GM10266 (cell line): ENCODE data around the gene FADS1.

Source experiments
- DNase-seq: peaks from one replicate; pipeline ENCODE4 v3.0.0; 2012; ENCODE audit errors: extremely low spot score
- TF ChIP-seq, protein P1 (sequence below): IDR thresholded peaks from 2 replicates; pipeline ENCODE4 v1.5.1; 2012; ENCODE audit warnings: mild to moderate bottlenecking, low read depth; ENCODE audit not compliant: control insufficient read depth, insufficient read depth; ENCODE audit errors: missing control alignments

Gene FADS1

DNA sequence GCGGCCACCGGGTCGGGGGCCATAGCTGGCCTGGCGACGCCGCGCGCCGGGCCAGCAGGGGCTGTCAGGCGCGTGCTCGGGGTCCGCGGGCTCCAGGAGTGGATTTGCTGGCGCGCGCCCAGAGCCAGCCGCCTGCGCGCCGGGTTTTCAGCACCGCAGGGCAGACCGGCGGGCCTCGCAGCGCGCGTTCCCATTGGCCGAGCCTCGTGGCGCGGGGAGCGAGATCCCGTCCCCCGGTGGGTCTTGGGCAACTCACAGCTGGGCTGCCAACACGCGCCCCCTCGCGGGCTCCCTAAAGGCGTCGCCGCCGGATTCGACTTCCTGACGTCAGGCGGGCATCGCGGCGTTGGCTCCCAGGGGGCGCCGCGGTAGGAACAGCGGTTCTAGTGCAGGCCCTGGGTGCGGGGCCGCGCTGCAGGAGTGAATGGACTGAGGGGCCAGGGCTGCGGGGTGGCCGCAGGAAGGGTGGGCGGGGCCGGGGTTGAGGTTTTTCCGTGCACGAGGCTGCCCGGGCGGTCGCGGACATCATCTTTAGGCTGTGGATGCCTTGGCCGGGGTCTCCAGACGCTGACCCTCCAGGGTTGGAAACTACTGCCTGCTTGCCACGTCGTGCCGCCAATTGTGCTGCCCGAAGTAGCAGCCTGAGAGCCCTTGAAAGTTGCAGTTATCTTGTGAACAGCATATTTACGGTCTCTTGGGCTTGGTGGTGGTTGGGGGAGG is at the start of gene FADS1:
FADS1 (minus strand) TSS at position 268 of the 720 bp plus-strand sequence; CDS start at position 194, 74 bp downstream.
- peak; percentile 89 for DNase-seq
- TF ChIP-seq, protein P1, sequence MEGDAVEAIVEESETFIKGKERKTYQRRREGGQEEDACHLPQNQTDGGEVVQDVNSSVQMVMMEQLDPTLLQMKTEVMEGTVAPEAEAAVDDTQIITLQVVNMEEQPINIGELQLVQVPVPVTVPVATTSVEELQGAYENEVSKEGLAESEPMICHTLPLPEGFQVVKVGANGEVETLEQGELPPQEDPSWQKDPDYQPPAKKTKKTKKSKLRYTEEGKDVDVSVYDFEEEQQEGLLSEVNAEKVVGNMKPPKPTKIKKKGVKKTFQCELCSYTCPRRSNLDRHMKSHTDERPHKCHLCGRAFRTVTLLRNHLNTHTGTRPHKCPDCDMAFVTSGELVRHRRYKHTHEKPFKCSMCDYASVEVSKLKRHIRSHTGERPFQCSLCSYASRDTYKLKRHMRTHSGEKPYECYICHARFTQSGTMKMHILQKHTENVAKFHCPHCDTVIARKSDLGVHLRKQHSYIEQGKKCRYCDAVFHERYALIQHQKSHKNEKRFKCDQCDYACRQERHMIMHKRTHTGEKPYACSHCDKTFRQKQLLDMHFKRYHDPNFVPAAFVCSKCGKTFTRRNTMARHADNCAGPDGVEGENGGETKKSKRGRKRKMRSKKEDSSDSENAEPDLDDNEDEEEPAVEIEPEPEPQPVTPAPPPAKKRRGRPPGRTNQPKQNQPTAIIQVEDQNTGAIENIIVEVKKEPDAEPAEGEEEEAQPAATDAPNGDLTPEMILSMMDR: peak; percentile 76

DNA sequence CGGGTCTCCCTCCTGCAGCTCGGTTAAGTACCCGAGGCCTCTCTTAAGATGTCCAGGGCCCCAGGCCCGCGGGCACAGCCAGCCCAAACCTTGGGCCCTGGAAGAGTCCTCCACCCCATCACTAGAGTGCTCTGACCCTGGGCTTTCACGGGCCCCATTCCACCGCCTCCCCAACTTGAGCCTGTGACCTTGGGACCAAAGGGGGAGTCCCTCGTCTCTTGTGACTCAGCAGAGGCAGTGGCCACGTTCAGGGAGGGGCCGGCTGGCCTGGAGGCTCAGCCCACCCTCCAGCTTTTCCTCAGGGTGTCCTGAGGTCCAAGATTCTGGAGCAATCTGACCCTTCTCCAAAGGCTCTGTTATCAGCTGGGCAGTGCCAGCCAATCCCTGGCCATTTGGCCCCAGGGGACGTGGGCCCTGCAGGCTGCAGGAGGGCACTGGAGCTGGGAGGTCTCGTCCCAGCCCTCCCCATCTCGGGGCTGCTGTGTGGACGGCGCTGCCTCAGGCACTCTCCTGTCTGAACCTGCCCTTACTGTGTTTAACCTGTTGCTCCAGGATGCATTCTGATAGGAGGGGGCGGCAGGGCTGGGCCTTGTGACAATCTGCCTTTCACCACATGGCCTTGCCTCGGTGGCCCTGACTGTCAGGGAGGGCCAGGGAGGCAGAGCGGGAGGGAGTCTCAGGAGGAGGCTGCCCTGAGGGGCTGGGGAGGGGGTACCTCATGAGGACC is 49.6 kb upstream of the FADS1 start:
- DNase-seq: no peak
- TF ChIP-seq, protein P1: no peak

DNA sequence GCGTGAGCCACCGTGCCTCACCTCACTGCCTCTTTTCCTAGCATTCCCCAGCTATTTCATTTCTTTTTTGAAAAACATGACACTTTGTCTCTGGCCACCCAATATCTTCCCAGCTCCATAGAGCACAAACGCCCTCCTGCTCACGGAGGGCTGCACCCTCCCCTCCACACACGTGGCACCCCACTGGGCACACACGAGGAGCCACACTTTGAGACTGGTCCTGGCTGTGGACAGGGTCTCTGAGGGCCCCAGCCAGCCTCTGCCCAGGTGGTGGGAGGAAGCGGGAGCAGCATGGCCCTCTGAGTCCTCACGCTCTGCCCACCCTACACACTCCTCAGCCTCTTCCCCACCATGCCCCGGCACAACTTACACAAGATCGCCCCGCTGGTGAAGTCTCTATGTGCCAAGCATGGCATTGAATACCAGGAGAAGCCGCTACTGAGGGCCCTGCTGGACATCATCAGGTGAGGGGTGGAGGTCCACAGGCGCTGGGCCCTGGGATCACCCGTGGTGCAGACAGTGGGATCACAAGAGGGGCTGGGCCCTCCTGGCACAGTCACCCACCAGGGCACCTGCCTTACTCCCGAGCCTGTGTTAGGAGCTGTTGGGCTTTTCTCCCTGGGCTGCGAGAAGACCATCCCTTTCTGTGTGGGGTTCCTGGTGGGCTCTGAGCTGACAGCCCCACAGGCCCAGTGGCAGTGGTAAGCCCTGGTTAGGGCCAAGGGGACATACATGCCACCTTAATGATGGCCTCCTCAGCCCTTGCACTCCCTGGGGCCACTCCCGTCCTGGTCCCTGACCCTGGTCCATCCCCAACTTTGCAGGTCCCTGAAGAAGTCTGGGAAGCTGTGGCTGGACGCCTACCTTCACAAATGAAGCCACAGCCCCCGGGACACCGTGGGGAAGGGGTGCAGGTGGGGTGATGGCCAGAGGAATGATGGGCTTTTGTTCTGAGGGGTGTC is 48.3 kb upstream of the FADS1 start:
- DNase-seq: no peak
- TF ChIP-seq, protein P1: no peak

DNA sequence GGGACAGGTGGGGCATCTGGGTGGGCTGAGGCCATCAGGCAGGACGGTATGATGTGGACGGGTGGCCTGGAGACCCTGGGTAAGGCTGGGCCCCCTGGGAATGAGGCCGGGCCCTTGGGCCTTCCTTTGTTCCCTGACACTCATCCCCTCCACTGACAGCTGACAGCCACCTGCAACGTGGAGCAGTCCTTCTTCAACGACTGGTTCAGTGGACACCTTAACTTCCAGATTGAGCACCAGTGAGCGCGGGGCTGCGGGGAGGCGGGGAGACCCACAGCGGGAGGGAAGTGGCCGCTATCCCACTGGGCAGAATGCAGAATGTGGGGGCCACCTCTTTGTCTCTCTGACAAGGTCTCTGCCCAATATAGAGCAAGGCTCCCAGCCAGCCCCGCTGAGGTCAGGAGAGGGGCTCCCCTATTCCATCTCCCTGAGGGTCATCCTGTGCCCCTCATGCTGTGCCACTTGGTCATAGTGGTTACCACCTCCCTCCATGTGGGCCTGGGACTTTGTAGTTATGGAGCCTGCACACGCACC is 46.8 kb upstream of the FADS1 start:
- DNase-seq: no peak
- TF ChIP-seq, protein P1: no peak

DNA sequence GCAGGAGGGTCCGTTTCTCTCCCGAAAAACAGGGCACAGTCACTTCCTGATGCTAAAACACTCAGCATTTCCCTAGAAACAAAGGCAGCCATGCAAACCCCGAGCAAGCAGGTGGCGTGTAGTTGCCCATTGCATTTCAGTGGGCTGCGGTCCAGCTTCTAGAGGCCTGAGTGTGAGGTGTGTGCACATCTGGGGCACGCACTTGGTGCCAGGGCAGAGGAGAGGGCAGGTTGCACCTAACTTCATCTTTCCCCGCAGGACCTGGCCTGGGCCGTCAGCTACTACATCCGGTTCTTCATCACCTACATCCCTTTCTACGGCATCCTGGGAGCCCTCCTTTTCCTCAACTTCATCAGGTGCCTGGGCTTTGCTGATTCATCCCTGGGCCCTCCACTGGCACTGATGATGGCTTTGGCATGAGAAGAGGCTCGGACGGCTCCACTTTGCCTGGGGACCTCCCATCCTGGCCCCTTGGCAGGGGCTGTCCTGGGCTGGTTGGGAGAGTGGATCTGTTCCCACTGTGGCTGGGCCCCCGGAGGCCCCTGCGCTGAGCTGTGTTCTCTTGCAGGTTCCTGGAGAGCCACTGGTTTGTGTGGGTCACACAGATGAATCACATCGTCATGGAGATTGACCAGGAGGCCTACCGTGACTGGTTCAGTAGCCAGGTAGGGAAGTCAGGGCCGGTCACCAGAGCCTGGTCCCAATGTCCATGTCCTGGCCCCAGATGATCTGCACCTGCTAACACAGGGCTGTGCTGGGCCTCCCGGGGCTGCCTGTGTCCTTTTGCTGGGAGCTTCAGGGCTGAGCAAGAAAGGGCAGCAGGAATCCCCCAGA is 46.1 kb upstream of the FADS1 start:
- TF ChIP-seq, protein P1: no peak
- DNase-seq: no peak

DNA sequence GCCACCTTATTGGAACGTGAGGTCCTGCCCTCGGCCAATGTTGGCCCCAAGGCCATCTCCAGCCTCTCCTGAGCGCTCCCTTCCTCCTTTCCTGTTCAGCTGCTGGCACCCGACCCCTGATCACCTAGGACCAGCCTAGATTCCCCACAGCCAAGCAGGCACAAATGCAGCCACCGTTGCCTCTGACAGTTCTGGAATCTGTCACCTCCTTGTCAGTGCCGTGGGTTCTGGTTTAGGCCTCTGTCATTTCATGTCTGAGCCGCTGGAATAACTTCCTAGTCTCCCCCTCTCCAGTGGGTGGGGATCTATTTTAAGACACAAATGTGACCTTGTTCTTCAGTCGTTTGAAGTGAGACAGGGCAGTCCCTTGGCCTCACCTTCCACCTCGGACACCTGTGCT is 44.8 kb upstream of the FADS1 start:
- TF ChIP-seq, protein P1: no peak
- no peak for DNase-seq
